Measurements from ENCODE around the gene AKT1. TPM values are rescaled to one million over a fixed set of nuclear protein-coding genes. Genes with fewer than 3 reads are reported as not detected.

The AKT1 gene
- total and polyA plus RNA-seq, 2 experiments from 2014 or later: 19.2 to 78.7 TPM

DNA sequence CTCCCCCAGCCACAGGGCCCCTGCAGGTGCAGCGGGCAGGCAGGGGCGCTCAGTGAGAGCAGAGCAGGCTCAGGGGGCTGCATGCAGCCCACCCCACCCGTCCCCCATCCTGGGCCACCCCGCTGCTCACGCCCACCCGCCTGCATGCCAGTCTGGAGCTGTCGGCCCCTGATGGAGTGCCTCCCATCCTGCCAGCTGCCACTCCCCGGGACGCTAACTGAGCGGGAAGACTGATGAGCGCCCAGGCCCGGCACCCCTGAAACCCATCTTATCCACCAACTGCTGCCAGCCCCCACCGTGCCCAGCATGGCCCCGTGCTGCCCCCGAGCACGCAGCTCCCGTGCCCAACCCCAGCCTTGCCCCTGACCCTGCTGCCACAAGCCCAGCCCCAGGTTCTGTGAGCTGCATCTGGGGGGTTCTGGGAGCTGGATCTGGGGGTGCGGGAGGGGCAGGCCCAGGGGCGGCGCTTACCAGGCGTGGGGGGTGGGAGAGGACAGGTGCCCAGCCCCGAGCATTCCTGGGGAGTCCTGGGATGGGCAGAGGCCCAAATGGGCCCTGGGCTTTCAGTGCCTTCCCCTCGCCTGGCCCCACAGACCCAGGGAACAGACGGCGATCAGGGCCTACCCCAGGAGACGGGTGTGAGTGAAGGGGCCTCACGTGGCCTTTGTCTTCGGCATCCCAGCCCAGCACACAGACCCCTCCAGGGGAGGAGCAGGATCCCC, 13.3 kb downstream of the AKT1 start (continued):
- TF ChIP-seq, protein P1, sequence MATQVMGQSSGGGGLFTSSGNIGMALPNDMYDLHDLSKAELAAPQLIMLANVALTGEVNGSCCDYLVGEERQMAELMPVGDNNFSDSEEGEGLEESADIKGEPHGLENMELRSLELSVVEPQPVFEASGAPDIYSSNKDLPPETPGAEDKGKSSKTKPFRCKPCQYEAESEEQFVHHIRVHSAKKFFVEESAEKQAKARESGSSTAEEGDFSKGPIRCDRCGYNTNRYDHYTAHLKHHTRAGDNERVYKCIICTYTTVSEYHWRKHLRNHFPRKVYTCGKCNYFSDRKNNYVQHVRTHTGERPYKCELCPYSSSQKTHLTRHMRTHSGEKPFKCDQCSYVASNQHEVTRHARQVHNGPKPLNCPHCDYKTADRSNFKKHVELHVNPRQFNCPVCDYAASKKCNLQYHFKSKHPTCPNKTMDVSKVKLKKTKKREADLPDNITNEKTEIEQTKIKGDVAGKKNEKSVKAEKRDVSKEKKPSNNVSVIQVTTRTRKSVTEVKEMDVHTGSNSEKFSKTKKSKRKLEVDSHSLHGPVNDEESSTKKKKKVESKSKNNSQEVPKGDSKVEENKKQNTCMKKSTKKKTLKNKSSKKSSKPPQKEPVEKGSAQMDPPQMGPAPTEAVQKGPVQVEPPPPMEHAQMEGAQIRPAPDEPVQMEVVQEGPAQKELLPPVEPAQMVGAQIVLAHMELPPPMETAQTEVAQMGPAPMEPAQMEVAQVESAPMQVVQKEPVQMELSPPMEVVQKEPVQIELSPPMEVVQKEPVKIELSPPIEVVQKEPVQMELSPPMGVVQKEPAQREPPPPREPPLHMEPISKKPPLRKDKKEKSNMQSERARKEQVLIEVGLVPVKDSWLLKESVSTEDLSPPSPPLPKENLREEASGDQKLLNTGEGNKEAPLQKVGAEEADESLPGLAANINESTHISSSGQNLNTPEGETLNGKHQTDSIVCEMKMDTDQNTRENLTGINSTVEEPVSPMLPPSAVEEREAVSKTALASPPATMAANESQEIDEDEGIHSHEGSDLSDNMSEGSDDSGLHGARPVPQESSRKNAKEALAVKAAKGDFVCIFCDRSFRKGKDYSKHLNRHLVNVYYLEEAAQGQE (IDR thresholded peaks at IDR 0.05; ENCODE audit: unreplicated experiment): no peak
- TF ChIP-seq, protein P2, sequence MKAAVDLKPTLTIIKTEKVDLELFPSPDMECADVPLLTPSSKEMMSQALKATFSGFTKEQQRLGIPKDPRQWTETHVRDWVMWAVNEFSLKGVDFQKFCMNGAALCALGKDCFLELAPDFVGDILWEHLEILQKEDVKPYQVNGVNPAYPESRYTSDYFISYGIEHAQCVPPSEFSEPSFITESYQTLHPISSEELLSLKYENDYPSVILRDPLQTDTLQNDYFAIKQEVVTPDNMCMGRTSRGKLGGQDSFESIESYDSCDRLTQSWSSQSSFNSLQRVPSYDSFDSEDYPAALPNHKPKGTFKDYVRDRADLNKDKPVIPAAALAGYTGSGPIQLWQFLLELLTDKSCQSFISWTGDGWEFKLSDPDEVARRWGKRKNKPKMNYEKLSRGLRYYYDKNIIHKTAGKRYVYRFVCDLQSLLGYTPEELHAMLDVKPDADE (IDR thresholded peaks at IDR 0.05): no peak

DNA sequence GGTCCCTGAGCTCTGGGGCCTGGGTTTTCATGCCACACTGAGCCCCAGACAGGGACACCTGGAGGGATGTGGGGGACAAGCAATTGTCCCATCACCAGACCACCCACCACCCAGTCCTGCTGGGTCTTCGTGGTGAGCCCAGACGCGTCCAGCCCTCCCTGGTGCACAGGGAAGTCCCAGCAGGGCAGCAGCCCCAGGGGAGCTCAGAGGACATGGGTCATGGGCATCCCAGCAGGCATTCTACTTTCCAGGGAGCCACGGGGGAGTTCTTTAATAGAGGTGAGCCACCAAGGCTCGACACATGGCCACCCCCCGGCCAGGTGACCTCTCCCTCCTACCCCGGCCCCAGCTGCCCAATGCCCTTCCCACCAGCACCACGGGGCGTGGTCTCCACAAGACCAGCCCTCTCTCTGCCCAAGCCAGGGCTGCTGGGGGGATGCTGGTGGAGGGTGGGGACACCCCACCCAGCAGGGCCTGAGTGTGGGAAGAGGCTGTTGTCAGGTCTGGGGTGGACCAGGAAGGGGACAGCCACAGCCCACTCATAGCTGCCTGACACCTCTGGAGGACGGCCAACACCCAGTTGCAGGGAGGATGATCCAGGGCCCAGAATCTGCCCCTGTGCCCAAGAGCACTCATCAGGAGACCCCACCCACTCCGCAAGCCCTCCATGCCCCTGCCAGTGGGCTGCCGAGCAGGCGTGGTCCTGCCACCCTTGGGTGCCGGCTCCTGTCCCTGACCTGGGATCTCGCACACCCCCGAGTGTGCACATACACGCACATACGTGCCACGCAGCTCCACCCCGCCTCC, 14.1 kb downstream of the AKT1 start:
- no peaks in the 10 kb centered on the region for H3K4me1 Mint-ChIP-seq
- Histone ChIP-seq H3K4me3 (no peak overlapping the region), H3K36me3 (ENCODE audit: insufficient read depth) (no peaks in the 10 kb centered on the region), H3K27ac (ENCODE audit: low read depth) (no peak overlapping the region), H3F3A (replicated peaks; ENCODE audit: low read depth) (no peaks in the 10 kb centered on the region), H3K9me2 (ENCODE audit: insufficient read depth) (no peaks in the 10 kb centered on the region), H4K20me1 (replicated peaks; ENCODE audit: insufficient read depth) (no peaks in the 10 kb centered on the region), H3K4me2 (no peak overlapping the region), H3K4me1 (ENCODE audit: insufficient read depth) (no peaks in the 10 kb centered on the region), H3K79me2 (replicated peaks; ENCODE audit: insufficient read depth) (no peaks in the 10 kb centered on the region), H3K27me3 (ENCODE audit: insufficient read depth) (no peaks in the 10 kb centered on the region), H2AFZ (no peak overlapping the region)
- peaks cover 5% of the 10 kb centered on the region for H3K27me3 Mint-ChIP-seq (ENCODE audit: insufficient read depth, low read depth, poor library complexity)
- ATAC-seq (no peak), DNase-seq (ENCODE audit: low spot score) (no peak)
- H3K9me3 Mint-ChIP-seq: no peaks in the 10 kb centered on the region
- no peak overlapping the region for H3K4me3 Mint-ChIP-seq
- H3K27ac Mint-ChIP-seq: no peak overlapping the region
- no peaks in the 10 kb centered on the region for H3K36me3 Mint-ChIP-seq (ENCODE audit: low read depth)
- no peak for TF ChIP-seq ZNF114 (CRISPR knock-in tag; IDR thresholded peaks at IDR 0.05)
- TF ChIP-seq, protein P3, sequence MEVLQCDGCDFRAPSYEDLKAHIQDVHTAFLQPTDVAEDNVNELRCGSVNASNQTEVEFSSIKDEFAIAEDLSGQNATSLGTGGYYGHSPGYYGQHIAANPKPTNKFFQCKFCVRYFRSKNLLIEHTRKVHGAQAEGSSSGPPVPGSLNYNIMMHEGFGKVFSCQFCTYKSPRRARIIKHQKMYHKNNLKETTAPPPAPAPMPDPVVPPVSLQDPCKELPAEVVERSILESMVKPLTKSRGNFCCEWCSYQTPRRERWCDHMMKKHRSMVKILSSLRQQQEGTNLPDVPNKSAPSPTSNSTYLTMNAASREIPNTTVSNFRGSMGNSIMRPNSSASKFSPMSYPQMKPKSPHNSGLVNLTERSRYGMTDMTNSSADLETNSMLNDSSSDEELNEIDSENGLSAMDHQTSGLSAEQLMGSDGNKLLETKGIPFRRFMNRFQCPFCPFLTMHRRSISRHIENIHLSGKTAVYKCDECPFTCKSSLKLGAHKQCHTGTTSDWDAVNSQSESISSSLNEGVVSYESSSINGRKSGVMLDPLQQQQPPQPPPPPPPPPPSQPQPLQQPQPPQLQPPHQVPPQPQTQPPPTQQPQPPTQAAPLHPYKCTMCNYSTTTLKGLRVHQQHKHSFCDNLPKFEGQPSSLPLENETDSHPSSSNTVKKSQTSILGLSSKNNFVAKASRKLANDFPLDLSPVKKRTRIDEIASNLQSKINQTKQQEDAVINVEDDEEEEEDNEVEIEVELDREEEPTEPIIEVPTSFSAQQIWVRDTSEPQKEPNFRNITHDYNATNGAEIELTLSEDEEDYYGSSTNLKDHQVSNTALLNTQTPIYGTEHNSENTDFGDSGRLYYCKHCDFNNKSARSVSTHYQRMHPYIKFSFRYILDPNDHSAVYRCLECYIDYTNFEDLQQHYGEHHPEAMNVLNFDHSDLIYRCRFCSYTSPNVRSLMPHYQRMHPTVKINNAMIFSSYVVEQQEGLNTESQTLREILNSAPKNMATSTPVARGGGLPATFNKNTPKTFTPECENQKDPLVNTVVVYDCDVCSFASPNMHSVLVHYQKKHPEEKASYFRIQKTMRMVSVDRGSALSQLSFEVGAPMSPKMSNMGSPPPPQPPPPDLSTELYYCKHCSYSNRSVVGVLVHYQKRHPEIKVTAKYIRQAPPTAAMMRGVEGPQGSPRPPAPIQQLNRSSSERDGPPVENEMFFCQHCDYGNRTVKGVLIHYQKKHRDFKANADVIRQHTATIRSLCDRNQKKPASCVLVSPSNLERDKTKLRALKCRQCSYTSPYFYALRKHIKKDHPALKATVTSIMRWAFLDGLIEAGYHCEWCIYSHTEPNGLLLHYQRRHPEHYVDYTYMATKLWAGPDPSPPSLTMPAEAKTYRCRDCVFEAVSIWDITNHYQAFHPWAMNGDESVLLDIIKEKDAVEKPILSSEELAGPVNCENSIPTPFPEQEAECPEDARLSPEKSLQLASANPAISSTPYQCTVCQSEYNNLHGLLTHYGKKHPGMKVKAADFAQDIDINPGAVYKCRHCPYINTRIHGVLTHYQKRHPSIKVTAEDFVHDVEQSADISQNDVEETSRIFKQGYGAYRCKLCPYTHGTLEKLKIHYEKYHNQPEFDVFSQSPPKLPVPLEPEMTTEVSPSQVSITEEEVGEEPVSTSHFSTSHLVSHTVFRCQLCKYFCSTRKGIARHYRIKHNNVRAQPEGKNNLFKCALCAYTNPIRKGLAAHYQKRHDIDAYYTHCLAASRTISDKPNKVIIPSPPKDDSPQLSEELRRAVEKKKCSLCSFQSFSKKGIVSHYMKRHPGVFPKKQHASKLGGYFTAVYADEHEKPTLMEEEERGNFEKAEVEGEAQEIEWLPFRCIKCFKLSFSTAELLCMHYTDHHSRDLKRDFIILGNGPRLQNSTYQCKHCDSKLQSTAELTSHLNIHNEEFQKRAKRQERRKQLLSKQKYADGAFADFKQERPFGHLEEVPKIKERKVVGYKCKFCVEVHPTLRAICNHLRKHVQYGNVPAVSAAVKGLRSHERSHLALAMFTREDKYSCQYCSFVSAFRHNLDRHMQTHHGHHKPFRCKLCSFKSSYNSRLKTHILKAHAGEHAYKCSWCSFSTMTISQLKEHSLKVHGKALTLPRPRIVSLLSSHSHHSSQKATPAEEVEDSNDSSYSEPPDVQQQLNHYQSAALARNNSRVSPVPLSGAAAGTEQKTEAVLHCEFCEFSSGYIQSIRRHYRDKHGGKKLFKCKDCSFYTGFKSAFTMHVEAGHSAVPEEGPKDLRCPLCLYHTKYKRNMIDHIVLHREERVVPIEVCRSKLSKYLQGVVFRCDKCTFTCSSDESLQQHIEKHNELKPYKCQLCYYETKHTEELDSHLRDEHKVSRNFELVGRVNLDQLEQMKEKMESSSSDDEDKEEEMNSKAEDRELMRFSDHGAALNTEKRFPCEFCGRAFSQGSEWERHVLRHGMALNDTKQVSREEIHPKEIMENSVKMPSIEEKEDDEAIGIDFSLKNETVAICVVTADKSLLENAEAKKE (CRISPR knock-in tag; IDR thresholded peaks at IDR 0.05): no peak
- TF ChIP-seq, protein P1 (IDR thresholded peaks at IDR 0.05; ENCODE audit: unreplicated experiment): no peak
- TF ChIP-seq NANOG (IDR thresholded peaks at IDR 0.05; ENCODE audit: borderline replicate concordance): no peak
- no peak for TF ChIP-seq EZH2phosphoT487 (IDR thresholded peaks at IDR 0.05; ENCODE audit: unreplicated experiment)
- no peak for TF ChIP-seq POLR2AphosphoS5 (IDR thresholded peaks at IDR 0.05; ENCODE audit: low read depth)
- no peak for TF ChIP-seq EZH2 (IDR thresholded peaks at IDR 0.05; ENCODE audit: low read depth, unreplicated experiment)

Measured in GM23338 (cell line).